Esophagus muscularis mucosa (tissue), 4 donors: ENCODE results near the gene PAK5.

ENCODE experiments used
- CTCF ChIP-seq, 3 experiments: fragments of 200-600 bp in 2 of 3; fragments of 450-650 bp in 1 of 3; sonication (generic) in 2 of 3; IDR thresholded peaks; one replicate each; pipeline ENCODE4 v1.5.1; 2017 to 2019; ENCODE audit warnings: antibody characterized with exemption in 3 of 3, mild to moderate bottlenecking in 2 of 3, moderate library complexity in 1 of 3
- EP300 ChIP-seq: sonication (generic); formaldehyde crosslinking; IDR thresholded peaks from one replicate; pipeline ENCODE4 v1.6.1; 2017; ENCODE audit warnings: antibody characterized with exemption
- POLR2A ChIP-seq: fragments of 450-650 bp; IDR thresholded peaks from one replicate; pipeline ENCODE4 v1.6.1; 2017; ENCODE audit warnings: antibody characterized with exemption, moderate library complexity, mild to moderate bottlenecking, low read depth
- POLR2AphosphoS5 ChIP-seq, 2 donors: sonication (generic); formaldehyde crosslinking; IDR thresholded peaks; one replicate each; pipeline ENCODE4 v1.6.1; 2017; ENCODE audit warnings: antibody characterized with exemption in 2 of 2

DNA sequence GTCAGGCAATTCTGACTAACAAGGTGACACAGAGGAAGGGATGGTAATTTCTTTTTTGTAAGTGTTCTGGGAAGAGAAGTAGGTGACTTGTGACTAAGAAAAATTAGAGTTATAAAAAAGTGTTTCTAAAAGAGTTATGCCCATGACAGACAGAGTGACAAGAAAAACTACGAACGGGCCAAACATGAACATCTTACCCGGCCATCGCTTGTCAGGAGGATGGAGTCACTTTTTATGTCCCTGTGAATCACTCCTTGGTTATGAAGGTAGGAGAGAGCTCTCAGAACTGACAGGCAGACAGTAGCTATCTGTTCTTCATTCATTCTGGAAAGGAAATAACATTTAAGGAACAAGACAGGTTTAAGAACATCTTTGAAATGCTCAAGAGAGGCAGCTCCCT is 281.5 kb downstream of the PAK5 start:
- TF ChIP-seq POLR2AphosphoS5 (IDR thresholded peaks at IDR 0.05) (no peak), EP300 (no peak), CTCF (IDR thresholded peaks at IDR 0.05) (no peak), POLR2A (no peak)
